ENCODE data around the gene RBP3. TPM values are rescaled to one million over a fixed set of nuclear protein-coding genes. Genes with fewer than 3 reads are reported as not detected.

Gene RBP3
- total RNA-seq, 2 donors from 2014 or later = not detected

- DNase-seq = no peak
- no peaks in the 10 kb centered on the region for H3K4me1 ChIP-seq (ENCODE audit: control insufficient read depth, insufficient read depth, low read length)
- WGBS, 2 experiments (ENCODE audit: insufficient coverage in 1 of 2, insufficient read length in 1 of 2) = 95 to 100% methylated on average over 4 to 9 of the region's 9 CpGs
- Mint-ChIP-seq H3K4me1 (no peaks in the 10 kb centered on the region), H3K9me3 (peaks cover 3% of the 10 kb centered on the region), H3K36me3 (ENCODE audit: low read depth) (no peaks in the 10 kb centered on the region), H3K27ac (no peak overlapping the region), H3K4me3 (no peak overlapping the region), H3K27me3 (ENCODE audit: insufficient read depth) (peaks cover 5% of the 10 kb centered on the region)
- no peak overlapping the region for H3K9ac ChIP-seq (ENCODE audit: extremely low read depth, low read length, poor library complexity, severe bottlenecking)
- no peaks in the 10 kb centered on the region for H3K36me3 ChIP-seq (ENCODE audit: control insufficient read depth, insufficient read depth, low read length)
- TF ChIP-seq CTCF (conservative IDR thresholded peaks at IDR 0.05) = no peak
- H3K27ac ChIP-seq (ENCODE audit: low read depth, low read length) = no peak overlapping the region
- no peaks in the 10 kb centered on the region for H3K9me3 ChIP-seq (ENCODE audit: control insufficient read depth, low read length)
- H3K4me3 ChIP-seq (ENCODE audit: low read length) = no peak overlapping the region
- H3K27me3 ChIP-seq (ENCODE audit: control insufficient read depth, insufficient read depth, low read length, poor library complexity, severe bottlenecking) = no peaks in the 10 kb centered on the region
Observed at GRCh38 chr10:47331491-47331890, 16.7 kb upstream of the RBP3 start.

- H3K4me1 ChIP-seq (ENCODE audit: control insufficient read depth, insufficient read depth, low read length) = no peaks in the 10 kb centered on the region
- H3K27me3 ChIP-seq (ENCODE audit: control insufficient read depth, insufficient read depth, low read length, poor library complexity, severe bottlenecking) = no peaks in the 10 kb centered on the region
- H3K4me1 Mint-ChIP-seq = no peaks in the 10 kb centered on the region
- WGBS, 2 experiments (ENCODE audit: insufficient coverage in 1 of 2, insufficient read length in 1 of 2) = 77 to 79% methylated on average over 3 to 7 of the region's 7 CpGs
- H3K9me3 Mint-ChIP-seq = peaks cover 3% of the 10 kb centered on the region
- no peak overlapping the region for H3K4me3 ChIP-seq (ENCODE audit: low read length)
- no peak for TF ChIP-seq CTCF (conservative IDR thresholded peaks at IDR 0.05)
- no peak overlapping the region for H3K9ac ChIP-seq (ENCODE audit: extremely low read depth, low read length, poor library complexity, severe bottlenecking)
- no peak overlapping the region for H3K27ac Mint-ChIP-seq
- DNase-seq = no peak
- H3K4me3 Mint-ChIP-seq = no peak overlapping the region
- H3K9me3 ChIP-seq (ENCODE audit: control insufficient read depth, low read length) = no peaks in the 10 kb centered on the region
- no peaks in the 10 kb centered on the region for H3K36me3 Mint-ChIP-seq (ENCODE audit: low read depth)
- no peak overlapping the region for H3K27ac ChIP-seq (ENCODE audit: low read depth, low read length)
- no peaks in the 10 kb centered on the region for H3K36me3 ChIP-seq (ENCODE audit: control insufficient read depth, insufficient read depth, low read length)
- H3K27me3 Mint-ChIP-seq (ENCODE audit: insufficient read depth) = peaks cover 5% of the 10 kb centered on the region
Observed at GRCh38 chr10:47331954-47332353, 16.2 kb upstream of the RBP3 start.

- Mint-ChIP-seq H3K27me3 (ENCODE audit: insufficient read depth) (peaks cover 5% of the 10 kb centered on the region), H3K27ac (no peak overlapping the region), H3K36me3 (ENCODE audit: low read depth) (no peaks in the 10 kb centered on the region), H3K9me3 (peaks cover 3% of the 10 kb centered on the region), H3K4me1 (no peaks in the 10 kb centered on the region), H3K4me3 (no peak overlapping the region)
- no peaks in the 10 kb centered on the region for H3K27me3 ChIP-seq (ENCODE audit: control insufficient read depth, insufficient read depth, low read length, poor library complexity, severe bottlenecking)
- 91% methylated on average over 3 of the region's 3 CpGs; no CpG with 5 or more reads in 1 of the 2 experiments for WGBS, 2 experiments (ENCODE audit: insufficient coverage in 1 of 2, insufficient read length in 1 of 2)
- no peak for TF ChIP-seq CTCF (conservative IDR thresholded peaks at IDR 0.05)
- no peak overlapping the region for H3K27ac ChIP-seq (ENCODE audit: low read depth, low read length)
- no peaks in the 10 kb centered on the region for H3K4me1 ChIP-seq (ENCODE audit: control insufficient read depth, insufficient read depth, low read length)
- H3K36me3 ChIP-seq (ENCODE audit: control insufficient read depth, insufficient read depth, low read length) = no peaks in the 10 kb centered on the region
- no peak overlapping the region for H3K9ac ChIP-seq (ENCODE audit: extremely low read depth, low read length, poor library complexity, severe bottlenecking)
- no peak for DNase-seq
- H3K4me3 ChIP-seq (ENCODE audit: low read length) = no peak overlapping the region
- no peaks in the 10 kb centered on the region for H3K9me3 ChIP-seq (ENCODE audit: control insufficient read depth, low read length)
Observed at GRCh38 chr10:47332371-47332770, 15.8 kb upstream of the RBP3 start.

Measured in endodermal cell (in vitro differentiated cells).